Left ventricle myocardium inferior (tissue), 1 donor: ENCODE results near the gene BPIFB2. TPM values are rescaled to one million over a fixed set of nuclear protein-coding genes. Genes with fewer than 3 reads are reported as not detected.
A peak's percentile ranks its signal among the peaks of the same experiment; 100 is the strongest.
"Not testable (repeated sequence)": the region's sequence is repeated elsewhere in the genome, so short reads cannot be mapped to it uniquely, and the experiment has no call there.

Source experiments
- DNase-seq: peaks from one replicate; pipeline ENCODE4 v3.0.0-alpha.2; 2020
- H3K27ac ChIP-seq: fragments of 200-600 bp; replicated peaks from 2 replicates; pipeline ENCODE4 v1.8.0; 2021
- H3K27me3 ChIP-seq: fragments of 200-600 bp; 2 replicates; pipeline ENCODE4 v1.8.0; 2021; ENCODE audit warnings: low read depth
- H3K36me3 ChIP-seq: fragments of 200-600 bp; 2 replicates; pipeline ENCODE4 v1.8.0; 2021
- H3K4me1 ChIP-seq: fragments of 200-600 bp; 2 replicates; pipeline ENCODE4 v1.8.0; 2021
- H3K4me3 ChIP-seq: fragments of 200-600 bp; 2 replicates; pipeline ENCODE4 v1.8.0; 2021; ENCODE audit warnings: mild to moderate bottlenecking, moderate library complexity
- H3K9me3 ChIP-seq: fragments of 200-600 bp; replicated peaks from 2 replicates; pipeline ENCODE4 v1.8.0; 2021
- intact Hi-C: fragments of 100-400 bp; cut with micrococcal nuclease; formaldehyde crosslinking; loops from one replicate; pipeline ENCODE4 v1.11.0; 2022
- total RNA-seq: library from RNA; stranded (reverse); fragmentation: NEBNext Ultra II Directional; extraction: Animal tissue kit (Norgen Biotek cat#: 25700); gene quantifications from one replicate; pipeline ENCODE4 v1.2.1, GENCODE V29; 2021
- TF ChIP-seq, protein P1 (sequence below): fragments of 200-600 bp; IDR thresholded peaks from 2 replicates; pipeline ENCODE4 v1.8.0; 2021; ENCODE audit warnings: antibody characterized with exemption, mild to moderate bottlenecking, borderline replicate concordance
- donor health status: DM: no; HTN: yes; CAD: no; lungs with severe emphysema.

BPIFB2 gene
- total RNA-seq, 1 donor from 2014 or later: not detected

DNA sequence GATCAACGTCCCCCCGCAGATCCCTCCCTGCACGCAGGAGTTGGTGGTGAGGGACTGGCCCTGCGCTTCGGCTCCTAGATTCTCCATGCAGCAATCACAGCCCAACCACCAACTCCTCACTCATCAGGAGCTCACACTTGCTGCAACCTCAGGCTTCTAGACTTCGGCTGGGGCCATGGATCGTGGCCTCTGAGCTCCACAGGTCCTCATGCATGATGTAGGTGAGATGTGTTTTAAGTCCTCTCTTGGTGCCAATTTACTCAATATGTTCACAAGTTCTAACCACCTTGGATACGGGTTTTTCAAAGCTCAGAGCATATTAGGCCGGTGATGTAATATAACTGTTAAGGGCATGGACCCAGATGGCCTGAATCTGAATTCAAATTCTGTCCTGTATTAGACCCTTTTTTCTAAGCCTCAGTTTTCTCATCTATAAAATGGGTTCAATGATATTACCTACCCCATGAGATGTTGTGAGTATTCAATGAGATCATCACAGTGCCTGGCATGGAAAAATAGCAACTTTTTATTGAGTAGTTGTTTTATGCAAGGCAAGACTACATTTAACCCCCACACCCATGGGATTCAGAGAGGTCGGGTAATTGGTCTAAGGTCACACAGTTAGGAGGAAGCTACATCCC is 34.3 kb upstream of the BPIFB2 start:
- H3K27ac ChIP-seq: peak overlapping the region; percentile 81
- peaks cover 25% of the 10 kb centered on the region for H3K4me1 ChIP-seq

GRCh38 chr20:32974204-32975064 is 33.1 kb upstream of the BPIFB2 start:
- H3K27me3 ChIP-seq, H3K36me3 ChIP-seq, intact Hi-C loops, H3K27ac ChIP-seq, DNase-seq, H3K4me3 ChIP-seq, H3K9me3 ChIP-seq: not testable (repeated sequence)
- H3K4me1 ChIP-seq: peaks cover 25% of the 10 kb centered on the region

More for the DNA sequence above, 34.3 kb upstream of the BPIFB2 start:
- Histone ChIP-seq H3K4me3 (no peak overlapping the region), H3K36me3 (no peaks in the 10 kb centered on the region), H3K27me3 (no peaks in the 10 kb centered on the region), H3K9me3 (no peaks in the 10 kb centered on the region)
- TF ChIP-seq, protein P1, sequence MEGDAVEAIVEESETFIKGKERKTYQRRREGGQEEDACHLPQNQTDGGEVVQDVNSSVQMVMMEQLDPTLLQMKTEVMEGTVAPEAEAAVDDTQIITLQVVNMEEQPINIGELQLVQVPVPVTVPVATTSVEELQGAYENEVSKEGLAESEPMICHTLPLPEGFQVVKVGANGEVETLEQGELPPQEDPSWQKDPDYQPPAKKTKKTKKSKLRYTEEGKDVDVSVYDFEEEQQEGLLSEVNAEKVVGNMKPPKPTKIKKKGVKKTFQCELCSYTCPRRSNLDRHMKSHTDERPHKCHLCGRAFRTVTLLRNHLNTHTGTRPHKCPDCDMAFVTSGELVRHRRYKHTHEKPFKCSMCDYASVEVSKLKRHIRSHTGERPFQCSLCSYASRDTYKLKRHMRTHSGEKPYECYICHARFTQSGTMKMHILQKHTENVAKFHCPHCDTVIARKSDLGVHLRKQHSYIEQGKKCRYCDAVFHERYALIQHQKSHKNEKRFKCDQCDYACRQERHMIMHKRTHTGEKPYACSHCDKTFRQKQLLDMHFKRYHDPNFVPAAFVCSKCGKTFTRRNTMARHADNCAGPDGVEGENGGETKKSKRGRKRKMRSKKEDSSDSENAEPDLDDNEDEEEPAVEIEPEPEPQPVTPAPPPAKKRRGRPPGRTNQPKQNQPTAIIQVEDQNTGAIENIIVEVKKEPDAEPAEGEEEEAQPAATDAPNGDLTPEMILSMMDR: no peak
- intact Hi-C loops: no loop called here
- no peak for DNase-seq

DNA sequence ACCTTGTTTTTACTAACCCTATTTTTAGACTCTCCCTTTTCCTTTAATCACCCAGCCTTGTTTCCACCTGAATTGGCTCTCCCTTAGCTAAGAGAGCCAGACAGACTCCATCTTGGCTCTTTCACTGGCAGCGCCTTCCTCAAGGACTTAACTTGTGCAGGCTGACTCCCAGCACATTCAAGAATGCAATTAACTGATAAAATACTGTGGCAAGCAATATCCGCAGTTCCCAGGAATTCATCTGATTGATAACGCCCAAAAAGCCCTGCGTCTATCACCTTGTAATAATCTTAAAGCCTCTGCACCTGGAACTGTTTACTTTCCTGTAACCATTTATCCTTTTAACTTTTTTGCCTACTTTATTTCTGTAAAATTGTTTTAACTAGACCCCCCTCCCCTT is 32.4 kb upstream of the BPIFB2 start:
- DNase-seq, H3K27ac ChIP-seq, H3K9me3 ChIP-seq, H3K4me3 ChIP-seq, intact Hi-C loops, H3K36me3 ChIP-seq, H3K27me3 ChIP-seq: not testable (repeated sequence)
- H3K4me1 ChIP-seq: peaks cover 25% of the 10 kb centered on the region

DNA sequence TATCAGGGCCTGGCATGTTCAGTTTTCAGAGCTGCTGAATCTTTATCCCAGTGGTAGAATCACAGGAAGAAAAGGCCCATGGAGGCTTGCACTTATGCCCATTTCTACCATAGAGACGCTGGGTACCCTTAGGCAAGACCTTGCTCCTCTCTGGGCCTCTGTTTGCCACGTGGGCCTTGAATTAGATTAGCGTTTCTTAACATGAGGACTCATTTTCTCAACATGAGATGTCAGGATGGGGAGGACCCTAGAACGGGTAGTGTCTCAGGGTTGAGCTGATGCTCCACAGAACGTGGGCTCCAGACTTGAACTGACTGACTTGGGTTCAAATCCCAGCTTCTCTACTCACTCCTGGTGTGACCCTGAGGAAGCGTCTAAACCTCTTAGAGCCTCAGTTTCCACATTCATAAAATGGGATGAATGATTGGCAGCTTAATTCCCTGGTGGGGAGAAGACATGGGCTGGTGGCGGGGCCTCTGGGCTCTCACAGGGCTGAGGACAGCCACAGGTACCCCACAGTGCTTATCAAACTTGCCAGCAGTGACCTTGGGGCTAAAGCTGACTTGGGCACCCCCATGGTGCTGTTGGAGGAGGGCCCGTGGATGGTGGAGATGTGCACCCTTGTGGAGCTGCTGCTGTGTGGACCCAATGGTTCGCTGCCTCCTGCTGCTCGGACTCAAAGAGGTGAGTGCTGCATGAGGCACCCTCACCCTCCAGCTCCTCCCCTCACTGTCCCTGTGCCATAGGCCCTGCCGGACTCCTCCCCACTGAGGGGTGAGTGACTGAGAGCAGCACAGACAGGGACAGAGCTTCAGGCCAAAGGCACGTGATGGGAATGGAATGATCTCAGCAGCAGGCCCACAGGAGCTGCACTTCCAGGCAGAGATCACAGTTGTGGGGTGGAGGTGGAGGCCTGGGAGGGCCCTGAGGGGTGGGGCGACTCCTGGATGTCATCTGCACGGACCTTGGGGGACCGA is 31.5 kb upstream of the BPIFB2 start:
- H3K4me1 ChIP-seq: peaks cover 18% of the 10 kb centered on the region
- H3K9me3 ChIP-seq: no peaks in the 10 kb centered on the region
- peak; percentile 65 for DNase-seq
- H3K27me3 ChIP-seq: no peaks in the 10 kb centered on the region
- intact Hi-C loops: no loop called here
- H3K4me3 ChIP-seq: no peak overlapping the region
- peak overlapping the region; percentile 61 for H3K27ac ChIP-seq
- H3K36me3 ChIP-seq: no peaks in the 10 kb centered on the region
- TF ChIP-seq, protein P1: no peak

- Histone ChIP-seq H3K4me1 (peaks cover 11% of the 10 kb centered on the region), H3K9me3 (no peaks in the 10 kb centered on the region), H3K27ac (peak overlapping the region; percentile 61), H3K36me3 (no peaks in the 10 kb centered on the region), H3K27me3 (no peaks in the 10 kb centered on the region), H3K4me3 (no peak overlapping the region)
- intact Hi-C loops: no loop called here
- DNase-seq: no peak
- TF ChIP-seq, protein P1: no peak
These were observed 30.8 kb upstream of the BPIFB2 start for GRCh38 chr20:32976746-32977145.
